Breast epithelium (tissue), 4 donors: Measurements from ENCODE around the gene TOP1. TPM values are rescaled to one million over a fixed set of nuclear protein-coding genes. Genes with fewer than 3 reads are reported as not detected.

Experiments
- DNase-seq, 2 donors: peaks; one replicate each; pipeline ENCODE4 v3.0.0-alpha.2; 2019; ENCODE audit warnings: low spot score in 2 of 2
- H3K27ac ChIP-seq, 2 donors: fragments of 200-600 bp; sonication (generic) in 1 of 2; one replicate each; pipeline ENCODE4 v1.5.1; 2016 to 2019; ENCODE audit warnings: mild to moderate bottlenecking in 1 of 2
- H3K27me3 ChIP-seq, 2 donors: fragments of 200-600 bp; sonication (generic) in 1 of 2; one replicate each; pipeline versions ENCODE4 v1.5.1 to v1.6.0; 2017 to 2019; ENCODE audit warnings: control low read depth in 1 of 2, mild to moderate bottlenecking in 1 of 2
- H3K36me3 ChIP-seq: fragments of 200-600 bp; one replicate; pipeline ENCODE4 v1.5.1; 2019
- H3K4me1 ChIP-seq, 2 donors: fragments of 200-600 bp; sonication (generic); one replicate each; pipeline ENCODE4 v1.5.1; 2016 to 2019; ENCODE audit warnings: control low read depth in 1 of 2
- H3K4me3 ChIP-seq, 3 donors: fragments of 200-600 bp; sonication (generic); 1 replicate in 2 of 3; 2 replicates in 1 of 3; pipeline ENCODE4 v1.5.1; 2016 to 2019; ENCODE audit warnings: mild to moderate bottlenecking in 3 of 3, moderate library complexity in 2 of 3
- H3K9me3 ChIP-seq, 2 donors: fragments of 200-600 bp; sonication (generic) in 1 of 2; one replicate each; pipeline ENCODE4 v1.5.1; 2016 to 2019; ENCODE audit warnings: control low read depth in 1 of 2
- POLR2A ChIP-seq: fragments of 450-650 bp; IDR thresholded peaks from one replicate; pipeline ENCODE4 v1.6.1; 2016; ENCODE audit warnings: antibody characterized with exemption, mild to moderate bottlenecking, moderate library complexity
- POLR2AphosphoS5 ChIP-seq, 3 donors: sonication (generic); formaldehyde crosslinking; IDR thresholded peaks; one replicate each; pipeline ENCODE4 v1.6.1; 2017; ENCODE audit warnings: antibody characterized with exemption in 3 of 3
- intact Hi-C: fragments of 100-400 bp; cut with DNase I; formaldehyde crosslinking; loops from one replicate; pipeline ENCODE4 v1.15.1; 2023; ENCODE audit warnings: low total_unique reads
- total RNA-seq, 3 donors: library from RNA; depleted of rRNA; stranded (reverse); fragments of >200 nt; gene quantifications; one replicate each; pipeline ENCODE4 v1.1.0, GENCODE V29; 2016
- TF ChIP-seq, protein P1 (sequence below), 3 donors: fragments of 450-650 bp; IDR thresholded peaks; one replicate each; pipeline ENCODE4 v1.5.1; 2016 to 2017; ENCODE audit warnings: antibody characterized with exemption in 3 of 3, mild to moderate bottlenecking in 3 of 3, moderate library complexity in 3 of 3

The TOP1 gene
- total RNA-seq, 3 donors from 2014 or later: 24.0 to 41.6 (median 40.3) TPM

DNA sequence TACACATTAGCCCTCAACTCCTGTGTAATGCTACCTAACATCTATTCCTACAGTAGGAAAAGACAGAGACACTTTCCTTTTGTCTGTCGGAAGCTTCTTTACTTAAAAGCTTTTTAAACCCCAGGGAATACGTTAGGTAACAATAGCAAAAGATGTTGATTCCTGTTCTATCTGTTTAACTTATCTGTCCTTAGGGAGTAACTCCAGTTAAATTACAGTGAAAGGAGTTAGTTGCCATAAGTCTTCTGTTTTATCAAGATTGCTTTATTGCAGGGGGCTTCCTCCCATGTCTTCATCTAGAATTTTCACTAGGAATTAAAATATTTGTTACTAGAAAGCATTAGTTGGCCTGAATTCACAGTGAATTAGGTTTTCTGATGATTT is 26.2 kb downstream of the TOP1 start:
- Histone ChIP-seq H3K36me3 (no peaks in the 10 kb centered on the region), H3K27me3 (no peaks in the 10 kb centered on the region), H3K27ac (no peak overlapping the region), H3K4me1 (peaks cover 0 to 34% of the 10 kb centered on the region in 2 donors), H3K9me3 (no peaks in the 10 kb centered on the region), H3K4me3 (no peak overlapping the region)
- intact Hi-C loops: loop anchor here (5.0 kb wide), 1 partner anchor 638 kb away; no protein-coding TSS in a partner anchor
- DNase-seq: no peak
- no peak for TF ChIP-seq POLR2AphosphoS5 (IDR thresholded peaks at IDR 0.05)
- TF ChIP-seq POLR2A: no peak
- TF ChIP-seq, protein P1, sequence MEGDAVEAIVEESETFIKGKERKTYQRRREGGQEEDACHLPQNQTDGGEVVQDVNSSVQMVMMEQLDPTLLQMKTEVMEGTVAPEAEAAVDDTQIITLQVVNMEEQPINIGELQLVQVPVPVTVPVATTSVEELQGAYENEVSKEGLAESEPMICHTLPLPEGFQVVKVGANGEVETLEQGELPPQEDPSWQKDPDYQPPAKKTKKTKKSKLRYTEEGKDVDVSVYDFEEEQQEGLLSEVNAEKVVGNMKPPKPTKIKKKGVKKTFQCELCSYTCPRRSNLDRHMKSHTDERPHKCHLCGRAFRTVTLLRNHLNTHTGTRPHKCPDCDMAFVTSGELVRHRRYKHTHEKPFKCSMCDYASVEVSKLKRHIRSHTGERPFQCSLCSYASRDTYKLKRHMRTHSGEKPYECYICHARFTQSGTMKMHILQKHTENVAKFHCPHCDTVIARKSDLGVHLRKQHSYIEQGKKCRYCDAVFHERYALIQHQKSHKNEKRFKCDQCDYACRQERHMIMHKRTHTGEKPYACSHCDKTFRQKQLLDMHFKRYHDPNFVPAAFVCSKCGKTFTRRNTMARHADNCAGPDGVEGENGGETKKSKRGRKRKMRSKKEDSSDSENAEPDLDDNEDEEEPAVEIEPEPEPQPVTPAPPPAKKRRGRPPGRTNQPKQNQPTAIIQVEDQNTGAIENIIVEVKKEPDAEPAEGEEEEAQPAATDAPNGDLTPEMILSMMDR (IDR thresholded peaks at IDR 0.05): no peak

DNA sequence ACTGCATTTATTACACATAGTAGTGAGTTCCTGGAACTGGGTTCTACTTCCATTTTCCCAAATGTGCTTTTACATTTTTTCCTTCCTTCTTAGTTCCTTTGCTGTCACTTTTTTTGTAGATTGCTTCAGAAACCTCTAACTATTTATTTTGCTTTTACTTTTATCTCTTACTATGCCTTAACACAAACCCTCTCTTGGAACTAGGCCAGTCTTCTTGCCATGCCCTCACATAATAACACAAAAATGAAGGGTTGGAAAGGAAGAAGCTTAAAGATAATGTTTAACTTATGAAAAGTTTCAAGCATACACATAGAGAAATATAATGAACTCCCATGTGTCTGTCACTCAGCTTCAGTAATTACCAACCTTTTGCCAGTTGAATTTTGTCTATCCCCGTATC is 27.1 kb downstream of the TOP1 start:
- H3K9me3 ChIP-seq: no peaks in the 10 kb centered on the region
- DNase-seq: no peak
- no peak overlapping the region for H3K4me3 ChIP-seq
- no peak overlapping the region for H3K27ac ChIP-seq
- H3K36me3 ChIP-seq: no peaks in the 10 kb centered on the region
- intact Hi-C loops: no loop called here
- no peaks in the 10 kb centered on the region for H3K27me3 ChIP-seq
- H3K4me1 ChIP-seq: peaks cover 0 to 26% of the 10 kb centered on the region in 2 donors
- TF ChIP-seq, protein P1 (IDR thresholded peaks at IDR 0.05): no peak
- TF ChIP-seq POLR2AphosphoS5 (IDR thresholded peaks at IDR 0.05): no peak
- TF ChIP-seq POLR2A: no peak

DNA sequence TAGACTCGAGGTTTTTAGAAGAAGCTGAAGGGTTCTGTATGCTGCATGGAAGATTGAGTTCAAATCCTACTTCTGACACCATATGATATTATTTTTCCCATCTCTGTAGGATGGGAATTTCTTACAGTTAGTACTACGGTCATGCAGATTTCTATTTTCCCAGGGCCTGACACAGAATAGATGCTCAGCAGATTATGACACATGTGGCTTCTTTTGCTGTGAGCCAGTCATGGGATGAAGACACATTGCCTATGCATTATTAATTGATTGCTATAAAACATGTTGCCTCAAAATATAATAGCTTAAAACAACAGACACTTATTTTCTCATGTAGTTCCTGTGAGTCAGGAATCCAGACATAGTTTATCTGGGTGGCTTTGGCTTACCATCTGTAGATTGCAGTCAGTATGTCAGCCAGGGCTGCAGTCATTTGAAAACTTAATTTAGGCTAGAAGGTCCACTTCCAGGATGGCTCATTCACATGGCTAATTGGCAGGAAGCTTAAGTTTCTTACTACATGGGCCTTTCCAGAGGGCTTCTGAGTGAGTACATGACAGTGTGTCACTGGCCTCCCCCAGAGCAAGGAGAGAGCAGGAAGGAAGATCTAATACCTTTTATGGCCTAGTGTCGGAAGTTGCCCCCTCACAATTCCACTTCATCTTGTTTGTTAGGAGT is 29.5 kb downstream of the TOP1 start:
- DNase-seq: no peak
- TF ChIP-seq, protein P1 (IDR thresholded peaks at IDR 0.05): no peak
- no peak for TF ChIP-seq POLR2A
- H3K27ac ChIP-seq: no peak overlapping the region
- peaks cover 0 to 3% of the 10 kb centered on the region in 2 donors for H3K4me1 ChIP-seq
- intact Hi-C loops: no loop called here
- H3K27me3 ChIP-seq: no peaks in the 10 kb centered on the region
- H3K4me3 ChIP-seq: no peak overlapping the region
- no peaks in the 10 kb centered on the region for H3K9me3 ChIP-seq
- no peaks in the 10 kb centered on the region for H3K36me3 ChIP-seq

DNA sequence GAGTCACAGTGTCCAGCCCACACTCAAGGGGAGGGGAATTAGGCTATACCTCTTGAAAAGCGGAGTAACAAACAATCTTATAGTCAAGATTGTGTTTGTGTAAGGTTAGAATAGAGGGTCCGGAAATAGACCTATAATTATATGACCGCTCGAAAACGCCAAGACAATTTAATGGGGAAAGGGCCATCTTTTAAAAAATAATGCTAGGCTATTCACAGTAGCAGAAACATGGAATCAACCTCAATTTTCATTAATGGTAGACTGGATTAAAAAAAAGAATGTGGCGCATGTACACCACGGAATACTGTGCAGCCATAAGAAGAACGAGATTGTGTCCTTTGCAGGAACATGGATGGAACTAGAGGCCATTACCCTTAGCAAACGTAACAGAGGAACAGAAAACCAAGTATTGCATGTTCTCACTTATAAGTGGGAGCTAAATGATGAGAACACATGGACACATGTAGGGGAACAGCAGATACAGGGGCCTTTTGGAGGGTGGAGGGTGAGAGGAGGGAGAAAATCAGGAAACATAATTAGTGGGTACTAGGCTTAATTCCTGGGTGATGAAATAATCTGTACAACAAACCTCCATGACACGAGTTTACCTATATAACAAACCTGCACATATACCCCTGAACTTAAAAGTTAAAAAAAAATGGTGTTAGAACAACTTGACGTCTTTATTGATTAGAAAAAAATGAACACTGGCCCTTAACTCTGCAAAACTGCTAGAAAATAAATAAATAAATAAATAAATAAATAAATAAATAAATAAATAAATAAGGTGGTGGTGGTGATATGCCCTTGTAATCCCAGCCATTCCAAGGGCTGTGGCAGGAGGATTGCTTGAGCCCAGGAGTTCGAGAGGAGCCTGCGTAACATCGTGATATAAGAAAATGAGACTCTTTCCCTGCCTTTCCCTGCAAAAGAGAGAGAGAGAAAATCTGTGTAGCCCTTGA is 30.3 kb downstream of the TOP1 start:
- no peaks in the 10 kb centered on the region for H3K27me3 ChIP-seq
- no peaks in the 10 kb centered on the region for H3K36me3 ChIP-seq
- intact Hi-C loops: no loop called here
- no peak for DNase-seq
- H3K27ac ChIP-seq: no peak overlapping the region
- H3K9me3 ChIP-seq: no peaks in the 10 kb centered on the region
- no peaks in the 10 kb centered on the region for H3K4me1 ChIP-seq
- no peak overlapping the region for H3K4me3 ChIP-seq
- TF ChIP-seq POLR2AphosphoS5 (IDR thresholded peaks at IDR 0.05): no peak
- no peak for TF ChIP-seq POLR2A
- TF ChIP-seq, protein P1 (IDR thresholded peaks at IDR 0.05): no peak

DNA sequence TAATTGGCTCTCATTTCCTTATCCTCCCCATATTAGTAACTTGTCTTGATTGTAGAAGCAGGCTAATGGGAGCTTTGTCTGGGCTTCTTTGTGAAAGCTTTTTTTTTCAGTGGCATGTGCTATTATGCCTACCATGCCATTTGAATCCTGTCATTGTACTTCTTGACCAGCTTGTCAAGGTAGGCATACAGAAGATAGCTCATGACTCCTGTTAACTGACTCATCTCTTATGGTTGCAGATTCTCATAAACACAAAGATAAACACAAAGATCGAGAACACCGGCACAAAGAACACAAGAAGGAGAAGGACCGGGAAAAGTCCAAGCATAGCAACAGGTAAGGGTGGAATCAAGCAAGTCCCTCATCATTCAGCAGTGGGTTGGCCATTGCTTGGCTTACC is 32.5 kb downstream of the TOP1 start:
- no peak for DNase-seq
- Histone ChIP-seq H3K4me1 (no peaks in the 10 kb centered on the region), H3K4me3 (no peak overlapping the region), H3K36me3 (no peaks in the 10 kb centered on the region), H3K9me3 (no peaks in the 10 kb centered on the region), H3K27me3 (no peaks in the 10 kb centered on the region), H3K27ac (no peak overlapping the region)
- intact Hi-C loops: no loop called here
- TF ChIP-seq POLR2AphosphoS5 (IDR thresholded peaks at IDR 0.05) (no peak), POLR2A (no peak)
- TF ChIP-seq, protein P1 (IDR thresholded peaks at IDR 0.05): no peak
